Subcutaneous abdominal adipose tissue (tissue), 5 donors: ENCODE results near the gene PKHD1.

Source experiments
- H3K27ac ChIP-seq: one replicate; pipeline ENCODE4 v1.7.0; 2013; ENCODE audit warnings: low read depth, mild to moderate bottlenecking, inconsistent platforms, low read length, moderate library complexity
- H3K27me3 ChIP-seq, 5 donors: one replicate each; pipeline ENCODE4 v1.7.0; 2013; ENCODE audit warnings: low read length in 5 of 5, inconsistent platforms in 1 of 5; ENCODE audit not compliant: control insufficient read depth in 5 of 5, insufficient read depth in 4 of 5
- H3K36me3 ChIP-seq, 5 donors: one replicate each; pipeline ENCODE4 v1.7.0; 2013; ENCODE audit warnings: low read length in 5 of 5; ENCODE audit not compliant: control insufficient read depth in 5 of 5, insufficient read depth in 5 of 5
- H3K4me1 ChIP-seq, 5 donors: one replicate each; pipeline ENCODE4 v1.7.0; 2013; ENCODE audit warnings: low read length in 5 of 5, mild to moderate bottlenecking in 3 of 5, moderate library complexity in 1 of 5; ENCODE audit not compliant: control insufficient read depth in 5 of 5, insufficient read depth in 5 of 5
- H3K4me3 ChIP-seq, 5 donors: one replicate each; pipeline ENCODE4 v1.7.0; 2013; ENCODE audit warnings: low read length in 5 of 5, low read depth in 1 of 5
- H3K9ac ChIP-seq, 5 donors: one replicate each; pipeline ENCODE4 v1.7.0; 2013; ENCODE audit warnings: low read length in 5 of 5, mild to moderate bottlenecking in 4 of 5, moderate library complexity in 3 of 5
- H3K9me3 ChIP-seq, 5 donors: one replicate each; pipeline ENCODE4 v1.7.0; 2013; ENCODE audit warnings: low read length in 5 of 5; ENCODE audit not compliant: control insufficient read depth in 5 of 5
- donor health status: healthy.
- donor health status: healthy.
- donor health status: healthy.
- donor health status: healthy.
- donor health status: healthy.

PKHD1 gene

DNA sequence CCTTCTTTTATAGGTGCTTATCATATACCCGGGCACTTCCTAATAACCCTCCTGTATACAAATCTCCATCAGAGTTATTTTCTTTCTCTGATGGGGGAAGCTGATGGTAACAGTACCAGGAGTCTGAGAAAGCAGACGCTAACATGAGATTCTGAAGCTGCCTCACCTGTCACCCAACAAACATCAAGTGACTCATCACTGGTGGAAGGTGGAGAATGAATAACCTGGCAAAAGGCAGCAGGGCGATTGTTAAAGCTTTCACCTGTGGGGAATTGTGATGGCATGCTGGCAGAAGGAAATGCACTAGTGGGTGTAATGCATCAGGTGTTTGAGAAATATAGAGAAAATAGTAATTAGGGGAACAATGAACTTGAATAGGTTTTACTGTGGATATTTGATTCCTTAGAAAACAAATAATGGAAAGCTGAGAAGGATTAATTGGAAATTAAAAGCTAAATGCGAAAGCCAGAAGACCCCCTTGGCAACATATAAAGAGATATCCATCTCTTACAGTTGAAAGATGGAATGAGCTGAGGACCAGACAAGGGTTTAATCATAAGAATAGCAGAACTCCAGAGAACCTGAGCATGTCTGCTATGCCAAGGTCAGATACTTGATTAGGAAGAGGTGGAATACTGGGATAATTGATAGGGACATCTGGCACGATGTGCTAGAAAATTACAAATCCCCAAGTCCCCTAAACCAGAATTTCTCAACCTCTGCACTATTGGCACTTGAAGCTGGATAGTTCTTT lies 517.1 kb downstream of the PKHD1 start:
- no peaks in the 10 kb centered on the region for H3K27me3 ChIP-seq
- H3K4me1 ChIP-seq, result peaks cover 0 to 5% (median 0%) of the 10 kb centered on the region in 5 donors
- no peak overlapping the region for H3K4me3 ChIP-seq
- H3K9ac ChIP-seq, result no peak overlapping the region
- no peaks in the 10 kb centered on the region for H3K36me3 ChIP-seq
- H3K9me3 ChIP-seq, result no peaks in the 10 kb centered on the region
- no peak overlapping the region for H3K27ac ChIP-seq

DNA sequence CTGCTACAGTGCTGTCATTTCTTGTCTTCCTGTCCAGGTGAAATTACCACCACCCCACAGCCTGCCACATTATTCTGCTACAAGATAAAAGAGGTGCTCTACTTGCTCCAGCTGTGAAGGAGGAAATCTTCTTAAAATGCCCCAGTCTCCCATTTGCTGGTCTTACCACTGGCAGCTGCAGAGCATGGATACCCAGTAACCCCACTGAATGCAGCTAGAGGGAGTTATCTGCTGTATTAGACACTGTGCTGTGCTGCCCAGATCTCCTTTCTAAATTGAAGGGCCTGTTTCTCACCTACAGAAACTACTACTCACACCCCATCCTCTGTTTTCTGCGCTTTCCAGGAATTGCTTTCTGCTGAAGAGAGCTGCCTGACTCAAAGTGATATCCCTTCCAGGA lies 517.8 kb downstream of the PKHD1 start:
- Histone ChIP-seq H3K9ac (no peak overlapping the region), H3K4me1 (peaks cover 0 to 5% (median 0%) of the 10 kb centered on the region in 5 donors), H3K27me3 (no peaks in the 10 kb centered on the region), H3K36me3 (no peaks in the 10 kb centered on the region), H3K9me3 (no peaks in the 10 kb centered on the region), H3K4me3 (no peak overlapping the region), H3K27ac (no peak overlapping the region)

DNA sequence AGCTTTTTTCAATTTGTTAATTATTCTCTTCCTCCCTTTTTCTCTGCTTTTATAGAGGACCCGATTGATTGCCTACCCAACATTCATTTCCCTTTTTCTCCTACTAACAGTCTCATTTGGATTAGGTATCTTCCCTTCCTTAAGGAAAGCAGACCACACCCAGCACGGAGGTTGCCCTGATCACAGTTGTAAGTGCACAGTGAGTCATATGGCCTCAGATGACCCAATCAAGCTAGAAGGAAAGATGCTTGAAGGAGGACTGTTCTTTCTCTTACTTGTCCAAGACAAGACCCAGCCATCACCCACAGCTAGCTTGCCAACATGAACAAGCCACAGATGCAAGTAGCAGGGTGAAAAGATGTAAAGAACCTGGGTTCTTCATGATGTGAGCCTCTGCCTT lies 518.6 kb downstream of the PKHD1 start:
- Histone ChIP-seq H3K27ac (no peak overlapping the region), H3K27me3 (no peaks in the 10 kb centered on the region), H3K4me3 (no peak overlapping the region), H3K9me3 (no peaks in the 10 kb centered on the region), H3K9ac (no peak overlapping the region), H3K36me3 (no peaks in the 10 kb centered on the region), H3K4me1 (peaks cover 0 to 5% (median 0%) of the 10 kb centered on the region in 5 donors)

DNA sequence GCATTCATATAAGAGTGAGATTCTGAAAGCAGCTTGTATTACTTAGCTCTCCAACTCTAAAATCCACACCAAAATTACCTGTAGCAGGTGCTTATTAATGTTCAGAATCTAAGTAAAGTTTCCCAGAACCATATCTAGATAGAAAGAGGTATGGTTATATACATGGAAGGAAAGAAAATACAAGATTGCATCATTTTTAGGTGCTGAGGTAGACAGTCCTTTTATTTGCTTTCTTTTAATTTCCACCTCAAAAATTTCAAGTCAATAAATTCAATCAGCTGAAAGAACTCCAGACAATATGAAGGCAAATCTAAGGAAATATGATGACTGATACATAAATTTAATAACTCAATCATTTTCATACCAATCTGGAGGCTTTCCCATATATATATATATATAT lies 521.9 kb downstream of the PKHD1 start:
- H3K27me3 ChIP-seq, result no peaks in the 10 kb centered on the region

More for the DNA sequence above, 521.9 kb downstream of the PKHD1 start:
- Histone ChIP-seq H3K36me3 (no peaks in the 10 kb centered on the region), H3K4me3 (no peak overlapping the region), H3K4me1 (no peaks in the 10 kb centered on the region), H3K9ac (no peak overlapping the region), H3K9me3 (no peaks in the 10 kb centered on the region), H3K27ac (no peak overlapping the region)
